ENCODE data around the gene CDKAL1.
"Not testable (repeated sequence)": the region's sequence is repeated elsewhere in the genome, so short reads cannot be mapped to it uniquely, and the experiment has no call there.

CDKAL1 gene

GRCh38 chr6:21046276-21046675 is 512.0 kb downstream of the CDKAL1 start:
- TF ChIP-seq CTCF (IDR thresholded peaks at IDR 0.05; ENCODE audit: extremely low read depth, insufficient read depth, missing control alignments), result no peak
- DNase-seq (ENCODE audit: low spot score), result no peak
- in situ Hi-C loops (cut with MboI; ENCODE audit: low pct_unique_long_range_greater_than_20kb, low sequenced_read_pairs, unreplicated experiment), result no loop called here

GRCh38 chr6:21048047-21048446 is 513.8 kb downstream of the CDKAL1 start:
- DNase-seq (ENCODE audit: low spot score), result no peak
- in situ Hi-C loops (cut with MboI; ENCODE audit: low pct_unique_long_range_greater_than_20kb, low sequenced_read_pairs, unreplicated experiment), result no loop called here
- no peak for TF ChIP-seq CTCF (IDR thresholded peaks at IDR 0.05; ENCODE audit: extremely low read depth, insufficient read depth, missing control alignments)

GRCh38 chr6:21049148-21049547 is 514.9 kb downstream of the CDKAL1 start:
- no peak for TF ChIP-seq CTCF (IDR thresholded peaks at IDR 0.05; ENCODE audit: extremely low read depth, insufficient read depth, missing control alignments)
- in situ Hi-C loops (cut with MboI; ENCODE audit: low pct_unique_long_range_greater_than_20kb, low sequenced_read_pairs, unreplicated experiment), result no loop called here
- no peak for DNase-seq (ENCODE audit: low spot score)

- in situ Hi-C loops (cut with MboI; ENCODE audit: low pct_unique_long_range_greater_than_20kb, low sequenced_read_pairs, unreplicated experiment), result no loop called here
- DNase-seq (ENCODE audit: low spot score), result no peak
- TF ChIP-seq CTCF (IDR thresholded peaks at IDR 0.05; ENCODE audit: extremely low read depth, insufficient read depth, missing control alignments), result no peak
Observed at GRCh38 chr6:21049572-21049971, 515.3 kb downstream of the CDKAL1 start.

GRCh38 chr6:21050935-21051334 is 516.7 kb downstream of the CDKAL1 start:
- in situ Hi-C loops (cut with MboI; ENCODE audit: low pct_unique_long_range_greater_than_20kb, low sequenced_read_pairs, unreplicated experiment), result no loop called here
- no peak for TF ChIP-seq CTCF (IDR thresholded peaks at IDR 0.05; ENCODE audit: extremely low read depth, insufficient read depth, missing control alignments)
- DNase-seq (ENCODE audit: low spot score), result no peak

GRCh38 chr6:21051777-21052176 is 517.5 kb downstream of the CDKAL1 start:
- in situ Hi-C loops (cut with MboI; ENCODE audit: low pct_unique_long_range_greater_than_20kb, low sequenced_read_pairs, unreplicated experiment), result no loop called here
- DNase-seq (ENCODE audit: low spot score), result no peak
- TF ChIP-seq CTCF (IDR thresholded peaks at IDR 0.05; ENCODE audit: extremely low read depth, insufficient read depth, missing control alignments), result no peak

- in situ Hi-C loops (cut with MboI; ENCODE audit: low pct_unique_long_range_greater_than_20kb, low sequenced_read_pairs, unreplicated experiment), result no loop called here
- no peak for DNase-seq (ENCODE audit: low spot score)
Observed at GRCh38 chr6:21053612-21054011, 519.4 kb downstream of the CDKAL1 start.

GRCh38 chr6:21055480-21055879 is 521.2 kb downstream of the CDKAL1 start:
- DNase-seq (ENCODE audit: low spot score); in situ Hi-C loops (cut with MboI; ENCODE audit: low pct_unique_long_range_greater_than_20kb, low sequenced_read_pairs, unreplicated experiment): not testable (repeated sequence)

More at GRCh38 chr6:21053612-21054011, 519.4 kb downstream of the CDKAL1 start:
- TF ChIP-seq CTCF (IDR thresholded peaks at IDR 0.05; ENCODE audit: extremely low read depth, insufficient read depth, missing control alignments), result no peak
